IMR-90 (cell line): ENCODE measurements around the gene TMEM219. TPM values are rescaled to one million over a fixed set of nuclear protein-coding genes. Genes with fewer than 3 reads are reported as not detected.

Source experiments
- ATAC-seq: fragments of 200-7000 bp; cut with Tn5 transposase; 2 replicates; pipeline ENCODE4 v1.9.1; 2020; ENCODE audit warnings: low read depth, mild to moderate bottlenecking, moderate library complexity
- BruUV-seq: library from RNA; stranded (reverse); fragments of 400-500 nt; replicated peaks from 2 replicates; lab custom pipeline; 2021; lab: Mats Ljungman, UMichigan
- CTCF ChIA-PET: fragments of 300-600 bp; formaldehyde crosslinking; extraction: SDS; loops from one replicate; lab custom pipeline; 2021; ENCODE audit warnings: antibody characterized with exemption; lab: Yijun Ruan, JAX
- POLR2A ChIA-PET: fragments of 300-600 bp; sonication (Branson Sonifier 250); formaldehyde crosslinking; loops from one replicate; lab custom pipeline; 2022; ENCODE audit warnings: antibody characterized with exemption; ENCODE audit not compliant: unreplicated experiment; lab: Charles Lee
- DNase-seq: peaks from one replicate; pipeline ENCODE4 v3.0.0; 2013
- H2AFZ ChIP-seq: replicated peaks from 2 replicates; pipeline ENCODE3; 2013; ENCODE audit warnings: low read length, mild to moderate bottlenecking; ENCODE audit not compliant: poor library complexity
- H2AK5ac ChIP-seq: 2 replicates; pipeline ENCODE4 v1.6.1; 2013; ENCODE audit warnings: low read depth, low read length, inconsistent platforms
- H2AK9ac ChIP-seq: replicated peaks from 2 replicates; pipeline ENCODE3; 2013; ENCODE audit warnings: mild to moderate bottlenecking, low read depth, low read length, moderate library complexity; ENCODE audit not compliant: poor library complexity
- H2BK120ac ChIP-seq: 2 replicates; pipeline ENCODE4 v1.6.1; 2013; ENCODE audit warnings: low read depth, low read length, inconsistent platforms
- H2BK15ac ChIP-seq: 3 replicates; pipeline ENCODE4 v1.6.1; 2013; ENCODE audit warnings: low read depth, low read length, inconsistent platforms
- H2BK20ac ChIP-seq: 2 replicates; pipeline ENCODE4 v1.6.1; 2013; ENCODE audit warnings: low read depth, mild to moderate bottlenecking, inconsistent platforms, low read length, moderate library complexity
- H2BK5ac ChIP-seq: 2 replicates; pipeline ENCODE4 v1.6.1; 2013; ENCODE audit warnings: mild to moderate bottlenecking, low read depth, low read length, inconsistent platforms; ENCODE audit not compliant: poor library complexity, severe bottlenecking
- H3K14ac ChIP-seq: replicated peaks from 2 replicates; pipeline ENCODE4 v1.6.1; 2013; ENCODE audit warnings: low read depth, low read length, inconsistent platforms
- H3K18ac ChIP-seq: 2 replicates; pipeline ENCODE4 v1.6.1; 2013; ENCODE audit warnings: low read depth, low read length, control low read depth
- H3K23ac ChIP-seq: 2 replicates; pipeline ENCODE4 v1.6.1; 2013; ENCODE audit warnings: low read depth, low read length, inconsistent platforms
- H3K27ac ChIP-seq: 2 replicates; pipeline ENCODE4 v1.5.1; 2013; ENCODE audit warnings: mild to moderate bottlenecking, control low read depth, low read length; ENCODE audit not compliant: insufficient read depth
- H3K27me3 ChIP-seq: 2 replicates; pipeline ENCODE4 v1.6.1; 2013; ENCODE audit warnings: low read length; ENCODE audit not compliant: control insufficient read depth, insufficient read depth
- H3K36me3 ChIP-seq: 2 replicates; pipeline ENCODE4 v1.6.1; 2013; ENCODE audit warnings: low read length, mixed read lengths; ENCODE audit not compliant: control insufficient read depth, insufficient read depth
- H3K4ac ChIP-seq: 2 replicates; pipeline ENCODE4 v1.6.1; 2013; ENCODE audit warnings: low read depth, low read length, inconsistent platforms
- H3K4me1 ChIP-seq: 2 replicates; pipeline ENCODE4 v1.6.1; 2013; ENCODE audit warnings: low read length, mixed read lengths; ENCODE audit not compliant: control insufficient read depth, insufficient read depth
- H3K4me2 ChIP-seq: 2 replicates; pipeline ENCODE4 v1.6.1; 2013; ENCODE audit warnings: low read depth, mild to moderate bottlenecking, control low read depth, low read length, moderate library complexity
- H3K4me3 ChIP-seq: 2 replicates; pipeline ENCODE4 v1.5.1; 2013; ENCODE audit warnings: low read depth, mild to moderate bottlenecking, control low read depth, low read length, moderate library complexity; ENCODE audit not compliant: insufficient read depth
- H3K56ac ChIP-seq: 2 replicates; pipeline ENCODE4 v1.6.1; 2013; ENCODE audit warnings: low read length, inconsistent platforms; ENCODE audit not compliant: insufficient read depth; ENCODE audit errors: extremely low read depth
- H3K79me1 ChIP-seq, 2 experiments: 2 replicates each; pipeline ENCODE4 v1.6.1; 2013; ENCODE audit warnings: low read length in 2 of 2, inconsistent platforms in 1 of 2, low read depth in 1 of 2
- H3K9ac ChIP-seq: 2 replicates; pipeline ENCODE4 v1.6.1; 2013; ENCODE audit warnings: low read depth, low read length, control low read depth
- H3K9me1 ChIP-seq: 2 replicates; pipeline ENCODE4 v1.6.1; 2013; ENCODE audit warnings: low read length, inconsistent platforms; ENCODE audit not compliant: insufficient read depth
- H3K9me3 ChIP-seq: 2 replicates; pipeline ENCODE4 v1.6.1; 2013; ENCODE audit warnings: low read length; ENCODE audit not compliant: control insufficient read depth, insufficient read depth
- H4K20me1 ChIP-seq: 2 replicates; pipeline ENCODE4 v1.6.1; 2013; ENCODE audit warnings: low read length, inconsistent platforms; ENCODE audit not compliant: insufficient read depth
- H4K5ac ChIP-seq: 2 replicates; pipeline ENCODE4 v1.6.1; 2013; ENCODE audit warnings: mild to moderate bottlenecking, low read depth, low read length, control low read depth
- H4K8ac ChIP-seq, 2 experiments: 2 replicates each; pipeline ENCODE4 v1.6.1; 2013; ENCODE audit warnings: low read depth in 2 of 2, low read length in 2 of 2, control low read depth in 1 of 2, inconsistent platforms in 1 of 2
- H4K91ac ChIP-seq: 2 replicates; pipeline ENCODE4 v1.6.1; 2013; ENCODE audit warnings: low read depth, low read length, inconsistent platforms; ENCODE audit not compliant: insufficient read depth
- BHLHE40 ChIP-seq: fragments of 150-350 bp; IDR thresholded peaks from 2 replicates; pipeline ENCODE4 v1.6.1; 2016; ENCODE audit warnings: mild to moderate bottlenecking, low read depth, low read length
- CTCF ChIP-seq: conservative IDR thresholded peaks from 2 replicates; pipeline ENCODE4 v1.5.1; 2012; ENCODE audit warnings: mild to moderate bottlenecking, low read depth, low read length, improper control_type of control experiment
- MAZ ChIP-seq: IDR thresholded peaks from 2 replicates; pipeline ENCODE4 v1.6.1; 2012; ENCODE audit warnings: low read depth, mild to moderate bottlenecking, low read length, improper control_type of control experiment, moderate library complexity, borderline replicate concordance
- MXI1 ChIP-seq: IDR thresholded peaks from 2 replicates; pipeline ENCODE4 v1.6.1; 2012; ENCODE audit warnings: low read depth, mild to moderate bottlenecking, low read length, moderate library complexity, borderline replicate concordance
- RAD21 ChIP-seq: IDR thresholded peaks from 2 replicates; pipeline ENCODE4 v1.6.1; 2012; ENCODE audit warnings: low read length, improper control_type of control experiment
- RCOR1 ChIP-seq: IDR thresholded peaks from 2 replicates; pipeline ENCODE4 v1.6.1; 2012; ENCODE audit warnings: mild to moderate bottlenecking, low read length, improper control_type of control experiment; ENCODE audit not compliant: insufficient replicate concordance
- RFX5 ChIP-seq: IDR thresholded peaks from 2 replicates; pipeline ENCODE4 v1.8.0; 2012; ENCODE audit warnings: low read depth, mild to moderate bottlenecking, low read length, moderate library complexity
- SMC3 ChIP-seq: fragments of 150-350 bp; IDR thresholded peaks from 2 replicates; pipeline ENCODE4 v1.6.1; 2016; ENCODE audit warnings: low read depth, mild to moderate bottlenecking, antibody characterized with exemption, low read length, moderate library complexity
- WGBS, 2 experiments: methylation state at CpG; one replicate each; pipeline versions ENCODE4 v1.1.5 to v1.1.7; 2013; ENCODE audit warnings: missing lambda C conversion rate in 2 of 2; ENCODE audit not compliant: insufficient read length in 1 of 2; ENCODE audit errors: extremely low coverage in 2 of 2; 5-methylcytosine and 5-hydroxymethylcytosine counted together
- dilution Hi-C: fragments of 300-500 bp; cut with HindIII; formaldehyde crosslinking; loops from one replicate; pipeline ENCODE4 v1.14.3; 2018; ENCODE audit warnings: low sequenced_read_pairs; ENCODE audit not compliant: unreplicated experiment
- in situ Hi-C: fragments of 300-500 bp; cut with MboI; formaldehyde crosslinking; loops from 3 replicates; pipeline ENCODE4 v1.14.3; 2019; ENCODE audit warnings: low sequenced_read_pairs, inconsistent platforms, mixed read lengths
- intact Hi-C: fragments of 100-400 bp; cut with micrococcal nuclease; formaldehyde crosslinking; loops from 2 replicates; pipeline ENCODE4 v1.10.0; 2022
- polyA plus RNA-seq, 3 experiments: library from polyadenylated mRNA; depleted of rRNA; stranded (reverse); fragments of >200 nt; gene quantifications; 2 replicates each; pipeline ENCODE4 v1.2.3, GENCODE V29; 2012; ENCODE audit warnings: low replicate concordance in 1 of 3
- total RNA-seq: library from RNA; depleted of rRNA; stranded (reverse); fragments of >200 nt; gene quantifications from 2 replicates; pipeline ENCODE4 v1.2.3, GENCODE V29; 2012

TMEM219 gene
- total and polyA plus RNA-seq, 2 of the 4 experiments (the other 2 are of a cell fraction): 47.0 to 95.3 TPM

DNA sequence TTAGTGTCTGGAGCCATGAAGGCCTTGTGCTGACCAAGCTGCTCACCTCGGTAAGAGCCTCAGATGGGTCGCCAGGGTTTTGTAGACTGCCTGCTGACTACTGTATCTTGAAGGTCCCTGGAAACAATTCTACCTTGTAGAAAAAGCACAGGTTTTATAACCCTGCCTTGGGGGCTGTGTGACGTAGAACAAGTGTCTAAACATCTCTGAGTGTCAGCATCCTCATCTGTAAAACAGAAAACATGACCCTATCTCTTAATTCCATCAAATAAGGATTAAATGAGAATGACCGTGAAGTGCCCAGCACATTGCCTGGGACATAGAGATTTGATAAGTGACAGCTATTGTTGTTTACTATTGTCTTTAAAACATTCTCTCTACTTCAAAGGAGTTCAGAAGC is 6.3 kb downstream of the TMEM219 start:
- no peak overlapping the region for H3K56ac ChIP-seq
- dilution Hi-C loops (no loop called here), intact Hi-C loops (no loop called here), in situ Hi-C loops (no loop called here)
- H3K23ac ChIP-seq: no peak overlapping the region
- H3K36me3 ChIP-seq: peaks cover 22% of the 10 kb centered on the region
- H4K8ac ChIP-seq: no peak overlapping the region
- H2AK9ac ChIP-seq: no peak overlapping the region
- no peak overlapping the region for H2BK20ac ChIP-seq
- CTCF ChIA-PET: no interaction called here
- ATAC-seq (no peak), DNase-seq (no peak)
- no peak overlapping the region for H3K27ac ChIP-seq
- H2BK15ac ChIP-seq: no peak overlapping the region
- H4K5ac ChIP-seq: no peak overlapping the region
- H2BK5ac ChIP-seq: no peak overlapping the region
- H2AFZ ChIP-seq: no peak overlapping the region
- BruUV-seq: no TSS peak
- TF ChIP-seq RAD21: no peak
- TF ChIP-seq RCOR1: no peak
- no peak for TF ChIP-seq MAZ
- no peak for TF ChIP-seq CTCF
- no peak for TF ChIP-seq SMC3
- no peak for TF ChIP-seq MXI1
- no peak for TF ChIP-seq BHLHE40
- no peak for TF ChIP-seq RFX5
- H3K9me3 ChIP-seq: no peaks in the 10 kb centered on the region
- H2AK5ac ChIP-seq: no peak overlapping the region
- H2BK120ac ChIP-seq: no peak overlapping the region
- H4K91ac ChIP-seq: no peak overlapping the region
- no peak overlapping the region for H3K4me2 ChIP-seq
- no peak overlapping the region for H3K9ac ChIP-seq
- no peak overlapping the region for H3K4me3 ChIP-seq
- no peaks in the 10 kb centered on the region for H3K27me3 ChIP-seq
- H3K4ac ChIP-seq: no peak overlapping the region
- POLR2A ChIA-PET: no interaction called here
- peaks cover 0 to 7% of the 10 kb centered on the region in 2 experiments for H3K79me1 ChIP-seq
- no peaks in the 10 kb centered on the region for H3K9me1 ChIP-seq
- H3K14ac ChIP-seq: no peak overlapping the region
- H4K20me1 ChIP-seq: no peaks in the 10 kb centered on the region
- WGBS, 2 experiments: 76% methylated on average over 2 of the region's 4 CpGs; no CpG with 5 or more reads in 1 of the 2 experiments
- H3K4me1 ChIP-seq: no peaks in the 10 kb centered on the region; the same call in 1 of the 2 replicates
- H3K18ac ChIP-seq: no peak overlapping the region
